ENCODE measurements around the gene SERPINE3. TPM values are rescaled to one million over a fixed set of nuclear protein-coding genes. Genes with fewer than 3 reads are reported as not detected.

Gene SERPINE3
- polyA plus RNA-seq, 4 donors, result 0.06 TPM; not detected in 3

GRCh38 chr13:51359352-51359751 lies 19.9 kb downstream of the SERPINE3 start:
- Histone ChIP-seq H3K9me3 (ENCODE audit: control insufficient read depth in 2 of 2, insufficient read depth in 1 of 2, low read depth in 1 of 2, low read length in 1 of 2) (no peaks in the 10 kb centered on the region), H3K27me3 (ENCODE audit: control insufficient read depth in 3 of 3, insufficient read depth in 3 of 3, low read length in 3 of 3) (no peaks in the 10 kb centered on the region), H3K4me1 (ENCODE audit: control insufficient read depth in 3 of 3, insufficient read depth in 2 of 3, low read depth in 1 of 3, low read length in 2 of 3) (peaks cover 0 to 8% (median 0%) of the 10 kb centered on the region in 3 donors), H3K4me3 (ENCODE audit: low read depth in 1 of 3, low read length in 3 of 3) (no peak overlapping the region), H3K27ac (ENCODE audit: low read depth in 1 of 3, low read length in 2 of 3) (no peak overlapping the region), H3K36me3 (ENCODE audit: control insufficient read depth in 3 of 3, insufficient read depth in 2 of 3, low read depth in 1 of 3, low read length in 3 of 3) (peaks cover 0 to under 1% (median 0%) of the 10 kb centered on the region in 3 donors)
- 94 to 97% (median 97%) methylated on average over 1 of the region's 1 CpG for WGBS, 3 donors
- DNase-seq (peak in 1 of 2 donors; percentile 37), FAIRE-seq (no peak)

GRCh38 chr13:51360489-51360888 lies 21.0 kb downstream of the SERPINE3 start:
- Histone ChIP-seq H3K4me1 (ENCODE audit: control insufficient read depth in 3 of 3, insufficient read depth in 2 of 3, low read depth in 1 of 3, low read length in 2 of 3) (peaks cover 0 to 8% (median 3%) of the 10 kb centered on the region in 3 donors), H3K27ac (ENCODE audit: low read depth in 1 of 3, low read length in 2 of 3) (no peak overlapping the region), H3K36me3 (ENCODE audit: control insufficient read depth in 3 of 3, insufficient read depth in 2 of 3, low read depth in 1 of 3, low read length in 3 of 3) (peaks cover 0 to 2% (median 0%) of the 10 kb centered on the region in 3 donors), H3K27me3 (ENCODE audit: control insufficient read depth in 3 of 3, insufficient read depth in 3 of 3, low read length in 3 of 3) (no peaks in the 10 kb centered on the region), H3K4me3 (ENCODE audit: low read depth in 1 of 3, low read length in 3 of 3) (no peak overlapping the region), H3K9me3 (ENCODE audit: control insufficient read depth in 2 of 2, insufficient read depth in 1 of 2, low read depth in 1 of 2, low read length in 1 of 2) (no peaks in the 10 kb centered on the region)
- no peak for FAIRE-seq
- DNase-seq, result peak in 1 of 2 donors; percentile 31
- 45 to 75% (median 58%) methylated on average over 1 of the region's 1 CpG for WGBS, 3 donors

GRCh38 chr13:51361106-51361505 lies 21.6 kb downstream of the SERPINE3 start:
- H3K27ac ChIP-seq (ENCODE audit: low read depth in 1 of 3, low read length in 2 of 3), result no peak overlapping the region
- peaks cover 0 to 8% (median 3%) of the 10 kb centered on the region in 3 donors for H3K4me1 ChIP-seq (ENCODE audit: control insufficient read depth in 3 of 3, insufficient read depth in 2 of 3, low read depth in 1 of 3, low read length in 2 of 3)
- H3K9me3 ChIP-seq (ENCODE audit: control insufficient read depth in 2 of 2, insufficient read depth in 1 of 2, low read depth in 1 of 2, low read length in 1 of 2), result no peaks in the 10 kb centered on the region
- no peak for DNase-seq
- no peaks in the 10 kb centered on the region for H3K27me3 ChIP-seq (ENCODE audit: control insufficient read depth in 3 of 3, insufficient read depth in 3 of 3, low read length in 3 of 3)
- peaks cover 0 to 2% (median 0%) of the 10 kb centered on the region in 3 donors for H3K36me3 ChIP-seq (ENCODE audit: control insufficient read depth in 3 of 3, insufficient read depth in 2 of 3, low read depth in 1 of 3, low read length in 3 of 3)
- no peak overlapping the region for H3K4me3 ChIP-seq (ENCODE audit: low read depth in 1 of 3, low read length in 3 of 3)
- no peak for FAIRE-seq

GRCh38 chr13:51363625-51364024 lies 24.1 kb downstream of the SERPINE3 start:
- H3K27ac ChIP-seq (ENCODE audit: low read depth in 1 of 3, low read length in 2 of 3), result no peak overlapping the region
- H3K4me3 ChIP-seq (ENCODE audit: low read depth in 1 of 3, low read length in 3 of 3), result no peak overlapping the region
- DNase-seq, result no peak
- no peaks in the 10 kb centered on the region for H3K9me3 ChIP-seq (ENCODE audit: control insufficient read depth in 2 of 2, insufficient read depth in 1 of 2, low read depth in 1 of 2, low read length in 1 of 2)
- H3K4me1 ChIP-seq (ENCODE audit: control insufficient read depth in 3 of 3, insufficient read depth in 2 of 3, low read depth in 1 of 3, low read length in 2 of 3), result peaks cover 0 to 8% (median 3%) of the 10 kb centered on the region in 3 donors
- H3K36me3 ChIP-seq (ENCODE audit: control insufficient read depth in 3 of 3, insufficient read depth in 2 of 3, low read depth in 1 of 3, low read length in 3 of 3), result peaks cover 0 to 7% (median 0%) of the 10 kb centered on the region in 3 donors
- no peaks in the 10 kb centered on the region for H3K27me3 ChIP-seq (ENCODE audit: control insufficient read depth in 3 of 3, insufficient read depth in 3 of 3, low read length in 3 of 3)
- no peak for FAIRE-seq

GRCh38 chr13:51364404-51365008 lies 25.0 kb downstream of the SERPINE3 start:
- H3K36me3 ChIP-seq (ENCODE audit: control insufficient read depth in 3 of 3, insufficient read depth in 2 of 3, low read depth in 1 of 3, low read length in 3 of 3), result peaks cover 0 to 7% (median 0%) of the 10 kb centered on the region in 3 donors
- no peaks in the 10 kb centered on the region for H3K27me3 ChIP-seq (ENCODE audit: control insufficient read depth in 3 of 3, insufficient read depth in 3 of 3, low read length in 3 of 3)
- H3K4me1 ChIP-seq (ENCODE audit: control insufficient read depth in 3 of 3, insufficient read depth in 2 of 3, low read depth in 1 of 3, low read length in 2 of 3), result peaks cover 0 to 6% (median 3%) of the 10 kb centered on the region in 3 donors
- DNase-seq (no peak), FAIRE-seq (no peak)
- no peak overlapping the region for H3K4me3 ChIP-seq (ENCODE audit: low read depth in 1 of 3, low read length in 3 of 3)
- no peak overlapping the region for H3K27ac ChIP-seq (ENCODE audit: low read depth in 1 of 3, low read length in 2 of 3)
- 79 to 84% (median 79%) methylated on average over 3 of the region's 3 CpGs for WGBS, 3 donors
- H3K9me3 ChIP-seq (ENCODE audit: control insufficient read depth in 2 of 2, insufficient read depth in 1 of 2, low read depth in 1 of 2, low read length in 1 of 2), result no peaks in the 10 kb centered on the region

GRCh38 chr13:51370116-51370515 lies 30.6 kb downstream of the SERPINE3 start:
- Histone ChIP-seq H3K4me1 (ENCODE audit: control insufficient read depth in 3 of 3, insufficient read depth in 2 of 3, low read depth in 1 of 3, low read length in 2 of 3) (no peaks in the 10 kb centered on the region), H3K9me3 (ENCODE audit: control insufficient read depth in 2 of 2, insufficient read depth in 1 of 2, low read depth in 1 of 2, low read length in 1 of 2) (no peaks in the 10 kb centered on the region), H3K4me3 (ENCODE audit: low read depth in 1 of 3, low read length in 3 of 3) (no peak overlapping the region), H3K36me3 (ENCODE audit: control insufficient read depth in 3 of 3, insufficient read depth in 2 of 3, low read depth in 1 of 3, low read length in 3 of 3) (peaks cover 9 to 11% (median 9%) of the 10 kb centered on the region in 3 donors), H3K27ac (ENCODE audit: low read depth in 1 of 3, low read length in 2 of 3) (no peak overlapping the region), H3K27me3 (ENCODE audit: control insufficient read depth in 3 of 3, insufficient read depth in 3 of 3, low read length in 3 of 3) (no peaks in the 10 kb centered on the region)
- 92 to 95% (median 93%) methylated on average over 2 of the region's 2 CpGs for WGBS, 3 donors
- FAIRE-seq (no peak), DNase-seq (peak in 1 of 2 donors; percentile 17)

- DNase-seq (no peak), FAIRE-seq (no peak)
- 93 to 98% (median 93%) methylated on average over 2 of the region's 2 CpGs for WGBS, 3 donors
- peak overlapping the region in 1 of 3 donors; percentile 14 for H3K4me3 ChIP-seq (ENCODE audit: low read depth in 1 of 3, low read length in 3 of 3)
- H3K36me3 ChIP-seq (ENCODE audit: control insufficient read depth in 3 of 3, insufficient read depth in 2 of 3, low read depth in 1 of 3, low read length in 3 of 3), result peaks cover 9 to 11% (median 10%) of the 10 kb centered on the region in 3 donors
- no peaks in the 10 kb centered on the region for H3K9me3 ChIP-seq (ENCODE audit: control insufficient read depth in 2 of 2, insufficient read depth in 1 of 2, low read depth in 1 of 2, low read length in 1 of 2)
- no peak overlapping the region for H3K27ac ChIP-seq (ENCODE audit: low read depth in 1 of 3, low read length in 2 of 3)
- no peaks in the 10 kb centered on the region for H3K27me3 ChIP-seq (ENCODE audit: control insufficient read depth in 3 of 3, insufficient read depth in 3 of 3, low read length in 3 of 3)
- no peaks in the 10 kb centered on the region for H3K4me1 ChIP-seq (ENCODE audit: control insufficient read depth in 3 of 3, insufficient read depth in 2 of 3, low read depth in 1 of 3, low read length in 2 of 3)
Observed at GRCh38 chr13:51370811-51371210, 31.3 kb downstream of the SERPINE3 start.

- Histone ChIP-seq H3K4me3 (ENCODE audit: low read depth in 1 of 3, low read length in 3 of 3) (no peak overlapping the region), H3K36me3 (ENCODE audit: control insufficient read depth in 3 of 3, insufficient read depth in 2 of 3, low read depth in 1 of 3, low read length in 3 of 3) (peaks cover 9 to 11% (median 10%) of the 10 kb centered on the region in 3 donors), H3K9me3 (ENCODE audit: control insufficient read depth in 2 of 2, insufficient read depth in 1 of 2, low read depth in 1 of 2, low read length in 1 of 2) (no peaks in the 10 kb centered on the region), H3K4me1 (ENCODE audit: control insufficient read depth in 3 of 3, insufficient read depth in 2 of 3, low read depth in 1 of 3, low read length in 2 of 3) (no peaks in the 10 kb centered on the region), H3K27me3 (ENCODE audit: control insufficient read depth in 3 of 3, insufficient read depth in 3 of 3, low read length in 3 of 3) (no peaks in the 10 kb centered on the region), H3K27ac (ENCODE audit: low read depth in 1 of 3, low read length in 2 of 3) (no peak overlapping the region)
- no peak for DNase-seq
- WGBS, 3 donors, result 89 to 97% (median 93%) methylated on average over 6 of the region's 6 CpGs
- no peak for FAIRE-seq
Observed at GRCh38 chr13:51371768-51372399, 32.4 kb downstream of the SERPINE3 start.

Data from small intestine (tissue), 7 donors.